TTC549 (cell line): ENCODE results near the gene LTBP3.
"Not testable (repeated sequence)": the region's sequence is repeated elsewhere in the genome, so short reads cannot be mapped to it uniquely, and the experiment has no call there.

Experiments
- FAIRE-seq: peaks from 2 replicates; lab custom pipeline; 2012; peaks lifted over from hg19 to GRCh38; lab: Jason Lieb, UNC

LTBP3 gene

DNA sequence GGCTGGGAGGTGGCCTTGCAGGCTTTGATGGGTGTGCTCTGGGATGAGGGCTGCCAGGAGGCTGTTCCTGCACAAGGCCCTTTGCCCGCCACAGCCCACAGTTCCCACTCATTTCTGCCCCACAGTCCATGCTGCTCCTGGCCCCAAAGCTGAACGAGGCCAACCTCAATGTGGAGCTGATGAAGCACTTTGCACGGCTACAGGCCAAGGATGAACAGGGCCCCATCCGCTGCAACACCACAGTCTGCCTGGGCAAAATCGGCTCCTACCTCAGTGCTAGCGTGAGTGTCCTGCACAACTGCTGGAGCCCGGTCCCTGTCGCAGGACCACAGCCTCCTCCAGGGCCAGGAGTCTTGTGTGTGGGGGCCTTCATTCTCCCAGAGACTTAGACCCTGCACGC is 23.1 kb downstream of the LTBP3 start:
- no peak for FAIRE-seq

DNA sequence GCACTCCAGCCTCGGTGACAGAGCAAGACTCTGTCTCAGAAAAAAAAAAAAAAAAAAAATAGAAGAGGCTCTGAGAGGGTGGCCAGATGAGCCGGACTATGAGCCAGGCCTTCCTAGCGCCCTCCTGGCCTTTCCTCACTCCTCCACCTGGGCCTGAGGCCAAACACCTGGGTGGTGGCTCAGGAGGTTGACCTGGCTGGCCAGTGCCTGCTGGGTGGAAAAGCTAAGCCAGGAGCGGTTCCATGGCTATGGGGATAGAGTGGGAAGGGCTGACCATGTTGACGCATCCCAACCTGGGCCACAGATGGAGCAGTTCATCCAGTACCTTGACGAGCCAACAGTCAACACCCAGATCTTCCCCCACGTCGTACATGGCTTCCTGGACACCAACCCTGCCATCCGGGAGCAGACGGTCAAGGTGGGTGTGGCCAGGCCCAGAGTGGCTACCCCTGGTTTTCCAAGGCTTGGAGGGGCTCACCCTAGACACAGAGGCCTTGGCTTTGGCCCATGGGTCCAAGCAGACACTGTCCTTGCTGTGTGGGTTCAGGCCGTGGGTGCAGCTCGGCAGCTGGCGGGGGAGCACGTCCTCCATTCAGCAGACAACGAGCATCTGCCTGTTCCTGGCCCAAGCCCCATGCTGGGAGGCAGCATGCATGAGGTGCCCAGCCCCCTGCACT is 25.6 kb downstream of the LTBP3 start:
- no peak for FAIRE-seq

DNA sequence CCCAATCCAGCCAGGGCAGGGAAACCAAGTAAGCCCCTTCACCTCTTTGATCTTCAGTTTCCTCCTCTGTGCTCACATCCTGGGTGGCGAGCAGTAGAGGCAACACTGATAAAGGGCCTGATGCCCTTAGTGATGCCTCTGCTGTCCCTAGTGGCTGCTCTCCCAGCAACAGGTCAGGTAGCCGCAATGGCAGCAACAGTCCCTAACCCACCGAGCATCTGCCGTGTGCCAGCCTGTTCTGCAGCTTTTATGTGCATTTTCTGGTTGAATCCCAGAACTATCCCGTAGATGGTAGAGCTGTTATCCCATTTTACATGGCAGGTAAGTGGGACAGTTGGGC is 28.0 kb downstream of the LTBP3 start:
- FAIRE-seq = no peak

DNA sequence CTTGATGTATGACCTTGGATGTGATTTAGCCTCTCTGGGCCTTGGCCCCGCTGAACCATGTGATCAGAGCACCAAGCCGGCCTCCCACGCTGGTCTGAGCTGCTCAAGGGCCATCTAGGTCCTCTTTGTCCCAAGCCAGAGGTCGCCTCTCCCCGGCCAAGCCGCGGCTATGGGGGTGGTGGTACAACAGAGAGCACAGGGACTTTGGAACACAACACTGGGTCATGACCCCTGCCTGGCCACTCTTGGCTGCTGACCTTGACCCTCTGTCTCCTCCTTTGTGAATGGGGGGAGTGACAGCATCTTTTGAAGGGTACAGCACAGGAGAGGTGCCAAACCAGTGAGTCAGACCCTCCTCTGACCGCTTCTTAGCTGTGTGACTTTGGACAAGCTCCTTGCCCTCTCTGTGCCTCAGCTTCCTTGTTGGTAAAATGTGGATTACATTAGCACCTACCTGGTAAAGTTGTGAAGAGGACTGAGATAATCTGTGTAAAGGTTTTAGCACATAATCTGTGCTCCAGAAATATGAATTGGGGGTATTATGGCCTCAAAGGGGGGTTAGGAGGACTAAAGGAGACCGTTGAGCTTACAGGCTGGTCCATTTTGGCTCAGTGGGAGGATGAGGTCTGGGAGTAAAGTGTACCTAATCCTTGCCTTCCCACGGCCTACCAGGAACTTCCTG is 28.5 kb downstream of the LTBP3 start:
- no peak for FAIRE-seq

DNA sequence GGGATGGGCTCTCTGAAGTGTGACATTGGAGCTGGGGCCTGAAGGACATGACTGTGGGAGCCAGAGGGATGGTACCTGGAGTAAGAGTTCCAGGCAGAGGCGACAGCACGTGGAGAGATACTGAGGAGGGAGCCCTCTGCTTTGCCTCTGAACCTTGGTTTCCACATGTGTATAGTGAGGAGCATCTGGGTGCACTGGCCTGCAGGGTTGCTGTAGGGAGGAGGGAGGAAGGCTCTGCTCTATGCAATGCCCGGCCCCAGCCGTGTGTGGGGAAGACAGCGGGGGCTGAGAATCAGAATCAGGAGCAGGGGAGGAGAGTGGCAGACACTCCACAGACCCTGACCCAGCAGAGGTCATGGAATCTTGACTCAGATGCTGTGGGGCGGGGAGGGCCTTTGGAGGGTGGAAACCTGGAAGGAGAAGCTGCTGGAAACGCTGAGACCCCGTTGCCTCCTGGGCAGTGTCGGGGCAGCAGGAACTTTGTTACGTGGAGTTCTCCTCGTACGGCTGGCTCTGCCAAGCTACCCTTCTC is 29.3 kb downstream of the LTBP3 start:
- no peak for FAIRE-seq

DNA sequence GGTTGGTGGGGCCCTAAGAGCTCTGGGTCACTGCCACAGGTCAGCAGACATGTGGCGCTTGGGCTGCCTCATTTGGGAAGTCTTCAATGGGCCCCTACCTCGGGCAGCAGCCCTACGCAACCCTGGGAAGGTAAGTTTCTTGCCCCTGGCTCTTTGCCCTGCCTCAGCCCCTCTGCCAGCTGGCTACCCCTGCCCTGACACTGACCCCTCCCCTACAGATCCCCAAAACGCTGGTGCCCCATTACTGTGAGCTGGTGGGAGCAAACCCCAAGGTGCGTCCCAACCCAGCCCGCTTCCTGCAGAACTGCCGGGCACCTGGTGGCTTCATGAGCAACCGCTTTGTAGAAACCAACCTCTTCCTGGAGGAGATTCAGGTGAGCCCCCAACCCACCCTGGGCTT is 31.4 kb downstream of the LTBP3 start:
- no peak for FAIRE-seq

DNA sequence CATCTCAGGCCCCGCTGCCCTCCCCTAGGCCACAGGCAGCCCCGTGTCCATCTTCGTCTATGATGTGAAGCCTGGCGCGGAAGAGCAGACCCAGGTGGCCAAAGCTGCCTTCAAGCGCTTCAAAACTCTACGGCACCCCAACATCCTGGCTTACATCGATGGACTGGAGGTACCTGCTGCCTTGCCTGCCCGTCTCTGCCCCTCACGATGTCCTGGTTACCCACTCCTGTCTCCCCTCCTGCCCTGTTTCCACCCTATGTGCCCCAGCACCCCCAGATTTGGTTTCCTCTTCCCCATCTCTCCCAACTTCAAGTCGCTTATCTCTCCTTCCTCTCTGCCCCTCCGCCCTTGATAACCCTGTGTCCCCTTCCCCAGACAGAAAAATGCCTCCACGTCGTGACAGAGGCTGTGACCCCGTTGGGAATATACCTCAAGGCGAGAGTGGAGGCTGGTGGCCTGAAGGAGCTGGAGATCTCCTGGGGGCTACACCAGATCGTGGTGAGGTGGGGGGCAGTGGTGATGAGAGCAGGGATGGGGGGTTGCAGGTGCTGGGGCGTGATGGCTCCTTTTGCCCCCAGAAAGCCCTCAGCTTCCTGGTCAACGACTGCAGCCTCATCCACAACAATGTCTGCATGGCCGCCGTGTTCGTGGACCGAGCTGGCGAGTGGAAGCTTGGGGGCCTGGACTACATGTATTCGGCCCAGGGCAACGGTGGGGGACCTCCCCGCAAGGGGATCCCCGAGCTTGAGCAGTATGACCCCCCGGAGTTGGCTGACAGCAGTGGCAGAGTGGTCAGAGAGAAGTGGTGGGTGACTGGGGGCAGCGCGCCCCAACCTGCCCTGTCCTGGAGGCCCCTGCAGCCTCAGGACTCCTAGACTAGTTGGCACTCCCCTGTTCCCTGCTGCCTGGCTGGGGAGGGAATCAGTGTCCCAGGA is 32.3 kb downstream of the LTBP3 start:
- FAIRE-seq = no peak

DNA sequence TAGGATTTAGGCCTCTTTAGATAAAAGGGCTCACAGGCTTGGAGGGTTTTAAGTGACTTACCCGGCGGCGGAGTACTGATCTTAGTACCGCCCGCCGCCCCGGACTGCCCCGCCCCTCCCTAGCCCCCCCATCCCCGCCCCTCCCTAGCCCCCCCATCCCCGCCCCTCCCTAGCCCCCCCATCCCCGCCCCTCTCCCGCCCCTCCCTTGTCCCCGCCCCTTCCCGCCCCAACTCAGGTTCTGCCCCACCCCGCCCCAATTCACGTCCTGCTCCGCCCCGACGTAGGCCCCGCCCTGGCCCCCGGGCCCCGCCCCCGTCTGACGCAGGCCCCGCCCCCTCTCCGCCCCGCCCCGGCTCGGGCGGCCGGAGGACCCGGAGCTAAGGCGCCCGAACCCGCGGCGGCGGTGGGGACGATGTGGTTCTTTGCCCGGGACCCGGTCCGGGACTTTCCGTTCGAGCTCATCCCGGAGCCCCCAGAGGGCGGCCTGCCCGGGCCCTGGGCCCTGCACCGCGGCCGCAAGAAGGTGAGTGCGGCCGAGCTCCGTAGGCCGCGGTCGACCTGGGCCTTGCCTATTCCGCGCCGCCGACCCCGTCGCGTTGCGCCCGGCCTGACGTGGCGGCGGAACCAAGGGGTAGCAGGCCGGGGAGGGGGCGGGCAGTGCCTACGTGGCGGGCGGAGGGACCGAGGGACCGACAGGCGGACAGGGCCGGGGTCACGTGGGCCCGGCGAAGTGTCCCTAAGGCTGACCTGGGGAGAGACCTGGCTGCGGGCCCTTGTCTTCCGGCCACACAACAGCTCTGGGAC is 33.2 kb downstream of the LTBP3 start, which contains the start of gene SCYL1:
TSS of gene SCYL1 (plus strand) at position 343 of the 805 bp plus-strand sequence. CDS start at position 414, 71 bp downstream.
- FAIRE-seq = no peak

DNA sequence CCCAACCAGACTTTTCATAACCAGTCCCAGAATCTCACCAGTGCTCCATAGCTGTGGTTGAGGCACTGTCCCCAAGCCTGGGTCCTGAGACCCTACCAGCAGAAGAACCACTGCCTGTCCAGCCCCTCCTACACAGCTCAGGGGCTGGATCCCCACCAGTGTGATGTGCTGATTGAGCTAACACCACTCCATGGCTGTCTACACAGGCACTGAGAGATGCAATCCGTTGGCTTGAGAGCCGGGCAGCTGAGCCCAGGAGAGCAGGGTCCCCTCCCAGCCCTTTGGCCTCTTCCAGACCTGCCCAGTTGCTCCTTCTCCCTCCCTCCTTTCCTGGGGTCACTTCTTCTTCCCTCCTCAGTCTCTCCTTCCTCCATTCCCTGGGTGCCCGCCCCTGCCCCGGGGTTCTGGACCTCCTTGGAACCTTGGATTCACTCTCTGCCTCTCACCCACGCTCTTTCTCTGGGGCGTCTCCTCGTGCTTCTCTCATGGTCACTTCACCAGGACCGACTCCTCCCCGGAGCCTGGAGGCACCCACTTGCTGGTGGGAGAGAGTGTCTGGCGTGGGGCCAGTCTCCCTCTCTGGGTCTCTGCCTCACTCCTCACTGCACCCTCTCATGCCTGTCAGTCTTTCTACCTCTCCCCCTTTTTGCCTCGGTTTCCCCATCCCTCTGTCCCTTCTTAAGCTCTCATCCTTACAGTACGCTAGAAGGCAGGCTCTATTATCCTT is 34.0 kb downstream of the LTBP3 start:
- no peak for FAIRE-seq

DNA sequence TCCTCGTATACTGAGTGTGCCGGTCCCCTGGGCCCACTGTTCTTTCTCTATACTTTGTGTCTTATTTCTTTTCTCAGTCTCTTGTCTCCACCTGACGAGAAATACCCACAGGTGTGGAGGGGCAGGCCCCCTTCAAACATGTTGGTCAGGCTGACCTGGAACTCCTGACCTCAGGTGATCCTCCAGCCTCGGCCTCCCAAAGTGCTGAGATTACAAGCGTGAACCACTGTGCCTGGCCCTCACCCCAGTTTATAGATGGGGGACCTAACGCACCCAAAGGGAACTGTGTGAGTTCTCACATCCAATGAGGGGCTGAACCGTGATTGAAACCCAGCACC is 34.6 kb downstream of the LTBP3 start:
- not testable (repeated sequence) for FAIRE-seq

DNA sequence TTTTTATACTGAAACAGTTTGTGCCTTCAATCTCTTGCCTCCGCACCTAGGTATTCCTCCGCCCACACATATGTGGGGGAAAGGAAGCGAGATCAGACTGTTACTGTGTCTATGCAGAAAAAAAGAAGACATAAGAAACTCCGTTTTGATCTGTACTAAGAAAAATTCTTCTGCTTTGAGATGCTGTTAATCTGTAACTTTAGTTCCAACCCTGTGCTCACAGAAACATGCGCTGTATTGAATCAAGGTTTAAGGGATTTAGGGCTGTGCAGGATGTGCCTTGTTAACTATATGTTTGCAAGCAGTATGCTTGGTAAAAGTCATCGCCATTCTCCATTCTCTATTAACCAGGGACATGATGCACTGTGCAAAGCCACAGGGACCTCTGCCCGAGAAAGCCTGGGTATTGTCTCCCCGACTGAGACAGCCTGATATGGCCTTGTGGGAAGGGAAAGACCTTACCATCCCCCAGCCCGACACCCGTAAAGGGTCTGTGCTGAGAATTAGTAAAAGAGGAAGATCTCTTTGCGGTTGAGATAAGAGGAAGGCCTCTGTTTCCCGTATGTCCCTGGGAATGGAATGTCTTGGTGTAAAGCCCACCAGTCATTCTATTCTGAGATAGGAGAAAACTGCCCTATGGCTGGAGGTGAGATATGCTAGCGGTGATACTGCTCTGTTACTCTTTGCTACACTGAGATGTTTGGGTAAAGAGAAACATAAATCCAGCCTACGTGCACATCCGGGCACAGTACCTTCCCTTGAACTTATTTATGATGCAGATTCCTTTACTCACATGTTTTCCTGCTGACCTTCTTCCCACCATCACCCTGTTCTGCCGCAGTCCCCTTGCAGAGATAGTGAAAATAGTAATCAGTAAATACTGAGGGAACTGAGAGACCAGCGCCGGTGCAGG is 35.2 kb downstream of the LTBP3 start:
- FAIRE-seq = not testable (repeated sequence)

DNA sequence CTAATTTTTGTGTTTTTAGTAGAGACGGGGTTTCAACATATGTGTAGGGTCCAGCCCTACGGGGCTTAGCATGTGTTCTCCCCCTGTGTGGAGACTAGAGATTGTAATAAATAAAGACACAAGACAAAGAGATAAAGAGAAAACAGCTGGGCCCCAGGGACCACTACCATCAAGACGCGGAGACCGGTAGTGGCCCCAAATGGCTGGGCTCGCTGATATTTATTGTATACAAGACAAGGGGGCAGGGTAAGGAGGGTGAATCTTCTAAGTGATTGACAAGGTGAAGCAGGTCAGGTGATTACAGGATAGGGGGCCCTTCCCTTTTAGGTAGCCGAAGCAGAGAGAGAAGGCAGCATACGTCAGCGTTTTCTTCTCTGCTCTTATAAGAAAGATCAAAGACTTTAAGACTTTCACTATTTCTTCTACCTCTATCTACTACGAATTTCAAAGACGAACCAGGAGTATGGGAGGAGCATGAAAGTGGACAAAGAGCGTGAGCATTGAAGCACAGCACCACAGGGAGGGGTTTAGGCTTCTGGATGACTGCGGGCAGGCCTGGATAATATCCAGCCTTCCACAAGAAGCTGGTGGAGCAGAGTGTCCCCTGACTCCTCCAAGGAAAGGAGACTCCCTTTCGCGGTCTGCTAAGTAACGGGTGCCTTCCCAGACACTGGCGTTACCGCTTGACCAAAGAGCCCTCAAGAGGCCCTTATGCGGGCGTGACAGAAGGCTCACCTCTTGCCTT is 36.2 kb downstream of the LTBP3 start:
- not testable (repeated sequence) for FAIRE-seq

DNA sequence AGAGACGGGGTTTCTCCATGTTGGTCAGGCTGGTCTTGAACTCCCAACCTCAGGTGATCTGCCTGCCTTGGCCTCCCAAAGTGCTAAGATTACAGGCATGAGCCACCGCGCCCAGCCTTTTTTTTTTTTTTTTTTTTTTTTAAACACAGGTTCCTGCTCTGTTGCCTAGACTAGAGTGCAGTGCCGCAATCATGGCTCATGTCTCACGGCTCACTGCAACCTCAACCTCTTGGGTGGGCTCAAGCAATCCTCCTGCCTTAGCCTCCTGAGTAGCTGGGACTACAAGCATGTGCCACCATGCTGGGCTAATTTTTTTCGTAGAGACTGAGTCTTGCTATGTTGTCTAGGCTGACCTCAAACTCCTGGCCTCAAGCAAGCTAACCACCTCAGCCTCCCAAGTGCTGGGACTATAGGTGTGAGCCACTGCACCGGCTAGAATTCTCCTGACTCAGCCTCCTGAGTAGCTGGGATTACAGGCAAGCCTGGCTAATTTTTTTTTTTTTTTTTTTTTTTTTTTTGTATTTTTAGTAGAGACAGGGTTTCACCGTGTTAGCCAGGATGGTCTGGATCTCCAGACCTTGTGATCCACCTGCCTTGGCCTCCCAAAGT is 39.1 kb downstream of the LTBP3 start:
- not testable (repeated sequence) for FAIRE-seq

DNA sequence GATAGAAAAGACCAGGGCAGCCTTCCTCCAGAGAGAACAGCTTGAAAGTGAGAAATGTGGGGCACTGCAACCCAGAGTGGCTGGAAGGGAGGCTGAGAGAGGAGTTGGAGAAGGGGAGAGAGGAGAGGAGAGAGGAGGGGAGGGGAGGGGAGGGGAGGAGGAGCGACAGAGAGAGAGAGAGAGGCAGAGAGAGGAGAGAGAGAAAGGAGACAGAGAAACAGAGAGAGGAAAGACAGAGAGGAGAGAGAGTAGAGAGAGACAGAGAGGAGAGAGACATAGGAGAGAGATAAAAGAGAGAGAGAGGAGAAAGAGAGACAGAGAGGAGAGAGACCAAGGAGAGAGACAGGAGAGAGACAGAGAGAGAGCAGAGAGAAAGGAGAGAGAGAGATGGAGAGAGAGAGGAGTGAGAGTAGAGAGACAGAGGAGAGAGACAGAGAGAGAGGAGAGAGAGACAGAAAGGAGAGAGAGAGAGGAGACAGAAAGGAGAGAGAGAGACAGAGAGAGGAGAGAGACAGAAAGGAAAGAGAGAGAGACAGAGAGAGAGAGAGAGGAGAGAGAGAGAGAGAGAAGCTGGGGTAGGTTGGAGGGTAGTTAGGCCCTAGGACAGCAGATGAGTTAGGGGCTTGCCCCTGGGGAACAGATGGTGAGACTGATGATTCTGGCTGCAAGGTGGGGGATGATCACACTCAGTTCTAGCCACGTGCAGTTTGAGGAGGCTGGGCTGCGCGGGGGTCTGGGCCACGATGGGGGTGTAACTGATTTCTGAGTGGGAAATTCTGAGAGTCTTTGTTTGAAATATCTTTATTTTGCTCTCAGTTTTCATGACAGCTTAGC is 41.8 kb downstream of the LTBP3 start:
- no peak for FAIRE-seq

DNA sequence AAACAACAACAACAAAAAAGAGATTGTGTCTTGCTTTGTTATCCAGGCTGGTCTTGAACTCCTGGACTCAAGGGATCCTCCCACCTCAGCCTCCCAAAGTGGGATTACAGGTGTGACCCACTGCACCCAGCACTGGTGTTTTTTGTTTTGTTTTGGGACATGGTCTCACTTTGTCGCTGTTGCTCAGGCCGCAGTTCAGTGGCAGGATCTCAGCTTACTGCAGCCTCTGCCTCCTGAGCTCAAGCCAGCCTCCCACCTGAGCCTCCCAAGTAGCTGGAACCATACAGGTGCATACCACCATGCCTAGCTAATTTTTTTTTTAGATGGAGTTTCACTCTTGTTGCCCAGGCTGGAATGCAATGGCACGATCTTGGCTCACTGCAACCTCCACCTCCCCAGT is 45.8 kb downstream of the LTBP3 start:
- FAIRE-seq = not testable (repeated sequence)

DNA sequence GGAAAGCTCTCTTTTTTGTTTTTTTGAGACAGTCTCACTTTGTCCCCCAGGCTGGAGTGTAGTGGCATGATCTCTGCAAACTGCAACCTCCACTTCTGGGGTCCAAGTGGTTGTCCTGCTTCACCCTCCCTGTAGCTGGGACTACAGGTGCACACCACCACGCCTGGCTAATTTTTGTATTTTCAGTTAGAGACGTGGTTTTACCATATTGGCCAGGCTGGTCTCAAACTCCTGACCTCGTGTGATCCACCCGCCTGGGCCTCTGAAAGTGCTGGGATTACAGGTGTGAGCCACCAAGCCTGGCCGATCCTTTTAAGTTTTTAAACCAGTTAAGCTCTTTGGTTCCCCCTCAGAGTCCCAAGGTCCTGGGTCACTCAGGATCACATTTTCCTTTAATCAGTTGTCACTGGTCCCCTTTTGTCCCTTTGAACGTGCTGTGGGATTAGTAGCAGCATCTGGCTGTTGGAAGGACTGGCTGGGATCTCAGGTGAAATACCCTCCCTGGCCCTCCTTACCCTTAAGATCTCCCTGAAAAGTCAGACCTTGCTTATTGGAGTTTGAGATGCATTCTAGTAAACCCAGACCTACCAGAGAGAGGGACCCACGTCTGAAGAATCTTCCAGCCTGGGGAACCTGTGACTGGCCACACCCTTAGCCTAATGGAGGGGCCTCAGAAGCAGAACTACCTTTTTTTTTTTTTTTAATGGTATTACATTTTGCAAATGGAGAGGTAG is 51.2 kb downstream of the LTBP3 start:
- FAIRE-seq = no peak

DNA sequence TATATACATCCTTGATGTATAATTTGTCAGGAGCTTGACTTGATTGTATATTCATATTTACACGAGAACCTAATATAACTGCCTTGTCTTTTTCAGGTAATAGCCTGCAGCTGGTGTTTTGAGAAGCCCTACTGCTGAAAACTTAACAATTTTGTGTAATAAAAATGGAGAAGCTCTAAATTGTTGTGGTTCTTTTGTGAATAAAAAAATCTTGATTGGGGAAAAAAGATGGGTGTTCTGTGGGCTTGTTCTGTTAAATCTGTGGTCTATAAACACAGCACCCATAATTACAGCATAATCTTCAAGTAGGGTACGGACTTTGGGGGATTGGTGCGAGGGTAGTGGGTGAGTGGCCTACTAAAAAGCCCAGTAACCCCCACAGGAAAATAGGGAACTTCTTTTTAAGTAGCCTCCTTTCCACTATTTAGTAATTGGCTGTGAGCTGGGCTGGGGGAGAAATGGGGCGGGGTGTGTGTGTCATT is 51.8 kb downstream of the LTBP3 start:
- FAIRE-seq = no peak
